Hematopoietic multipotent progenitor cell treated with erythropoietin and hydrocortisone succinate and interleukin-3 and kit ligand, for 17 days (in vitro differentiated cells): ENCODE data around the gene HNRNPF.
"Not testable (repeated sequence)": the region's sequence is repeated elsewhere in the genome, so short reads cannot be mapped to it uniquely, and the experiment has no call there.

Experiments used
- DNase-seq: peaks from one replicate; pipeline ENCODE4 v3.0.0-alpha.2; 2015; ENCODE audit warnings: low spot score

The HNRNPF gene, protein sequence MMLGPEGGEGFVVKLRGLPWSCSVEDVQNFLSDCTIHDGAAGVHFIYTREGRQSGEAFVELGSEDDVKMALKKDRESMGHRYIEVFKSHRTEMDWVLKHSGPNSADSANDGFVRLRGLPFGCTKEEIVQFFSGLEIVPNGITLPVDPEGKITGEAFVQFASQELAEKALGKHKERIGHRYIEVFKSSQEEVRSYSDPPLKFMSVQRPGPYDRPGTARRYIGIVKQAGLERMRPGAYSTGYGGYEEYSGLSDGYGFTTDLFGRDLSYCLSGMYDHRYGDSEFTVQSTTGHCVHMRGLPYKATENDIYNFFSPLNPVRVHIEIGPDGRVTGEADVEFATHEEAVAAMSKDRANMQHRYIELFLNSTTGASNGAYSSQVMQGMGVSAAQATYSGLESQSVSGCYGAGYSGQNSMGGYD

DNA sequence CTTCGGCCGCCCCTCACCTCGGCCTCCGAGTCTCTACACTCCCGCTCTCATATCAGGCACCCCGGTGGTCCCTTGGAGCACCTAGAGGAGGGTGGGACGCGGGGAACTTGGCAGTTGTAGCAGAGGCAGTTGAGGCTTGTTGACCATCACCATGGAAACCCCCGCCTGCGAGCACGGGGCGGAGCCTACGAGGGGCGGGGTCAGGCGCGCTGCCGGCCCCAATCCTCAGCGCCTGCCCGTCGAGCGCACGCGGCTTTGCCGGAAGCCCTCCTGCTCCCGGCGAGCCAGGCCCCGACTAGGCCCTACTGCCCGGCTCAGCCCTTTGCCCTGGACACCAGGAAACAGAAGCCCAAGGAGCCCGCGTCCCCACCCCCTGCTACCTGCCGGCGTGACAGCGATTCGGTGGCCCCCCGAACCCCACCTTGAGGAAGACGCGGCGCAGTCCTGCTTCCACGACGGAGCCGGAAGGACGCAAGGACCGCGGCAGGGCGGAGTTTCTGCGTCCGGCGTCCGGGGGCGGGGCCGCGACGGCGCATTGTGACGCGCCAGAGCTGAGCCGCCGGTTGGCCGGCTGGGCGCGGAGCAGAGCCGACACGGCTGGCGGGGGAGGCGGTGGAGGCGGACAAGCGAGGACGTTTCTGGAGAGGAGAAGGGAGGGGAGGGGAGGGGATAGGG, at the start of gene HNRNPF:
Gene HNRNPF, minus strand, starts transcription at position 477 of the 675 bp plus-strand sequence. CDS start 21,302 bp downstream, outside the sequence.
- DNase-seq, result peak; percentile 93

DNA sequence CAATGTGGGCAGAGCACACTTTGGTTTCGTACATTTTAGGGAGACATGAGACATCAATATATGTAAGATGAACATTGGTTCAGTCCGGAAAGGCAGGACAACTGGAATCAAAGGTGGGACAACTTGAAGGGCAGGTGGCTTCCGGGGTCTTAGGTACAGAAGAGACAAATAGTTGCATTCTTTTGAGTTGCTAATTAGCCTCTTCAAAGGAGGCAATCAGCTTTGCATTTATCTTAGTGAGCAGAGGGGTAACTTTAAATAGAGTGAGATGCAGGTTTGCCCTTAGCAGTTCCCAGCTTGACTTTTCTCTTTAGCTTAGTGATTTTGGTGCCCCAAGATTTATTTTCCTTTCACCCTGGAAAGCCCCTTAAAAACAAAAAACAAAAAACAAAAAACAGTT, 49.2 kb upstream of the HNRNPF start:
- no peak for DNase-seq

DNA sequence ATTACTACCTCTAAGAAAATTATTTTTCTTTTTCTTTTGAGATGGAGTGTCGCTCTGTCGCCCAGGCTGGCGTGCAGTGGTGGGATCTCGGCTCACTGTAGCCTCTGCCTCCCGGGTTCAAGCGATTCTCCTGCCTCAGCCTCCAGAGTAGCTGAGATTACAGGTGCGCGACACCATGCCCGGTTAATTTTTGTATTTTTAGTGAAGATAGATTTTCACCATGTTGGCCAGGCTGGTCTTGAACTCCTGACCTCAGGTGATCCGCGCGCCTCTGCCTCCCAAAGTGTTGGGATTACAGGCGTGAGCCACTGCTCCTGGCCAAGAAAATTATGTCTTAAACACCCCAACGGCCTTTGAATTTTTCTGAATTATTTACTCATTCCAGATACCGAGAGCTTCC, 47.6 kb upstream of the HNRNPF start:
- DNase-seq, result not testable (repeated sequence)

DNA sequence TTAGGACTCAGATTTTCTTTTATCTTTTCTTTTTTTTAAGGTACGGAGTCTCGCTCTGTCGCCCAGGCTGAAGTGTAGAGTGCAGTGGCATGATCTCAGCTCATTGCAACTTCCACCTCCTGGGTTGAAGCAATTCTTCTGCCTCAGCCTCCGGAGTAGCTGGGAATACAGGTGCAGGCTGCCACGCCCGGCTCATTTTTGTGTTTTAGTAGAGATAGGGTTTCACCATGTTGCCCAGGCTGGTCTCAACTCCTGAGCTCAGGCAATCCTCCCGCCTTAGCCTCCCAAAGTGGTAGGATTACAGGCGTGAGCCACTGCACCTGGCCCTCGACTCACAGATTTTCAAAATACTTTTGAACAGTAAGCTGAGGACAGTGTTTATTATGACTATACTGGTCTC, 45.0 kb upstream of the HNRNPF start:
- not testable (repeated sequence) for DNase-seq

DNA sequence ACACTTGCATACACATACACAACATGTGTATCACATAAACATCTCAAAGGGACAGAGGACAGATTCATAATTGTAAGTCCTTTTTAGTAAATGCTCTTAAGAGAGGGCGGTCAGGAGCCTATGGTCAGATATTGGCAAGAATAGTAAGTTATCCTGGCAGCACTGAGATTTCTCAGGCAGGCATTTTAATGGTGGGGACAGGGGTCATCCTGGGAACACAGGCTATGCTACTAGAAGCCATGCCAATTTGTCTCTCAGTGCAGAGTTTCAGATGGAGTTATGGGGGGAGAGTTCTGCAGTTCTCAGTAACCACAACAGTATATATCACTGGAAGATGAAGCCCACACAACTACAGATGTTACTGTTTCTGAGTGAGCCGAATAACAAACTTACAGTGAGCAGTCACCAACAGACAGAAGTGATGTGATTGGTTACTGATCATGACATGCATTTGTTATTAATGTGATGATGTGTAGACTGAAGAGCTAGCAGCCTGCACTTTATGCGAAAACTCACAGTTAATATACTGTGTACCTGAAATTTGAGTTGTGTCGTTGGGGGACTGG, 44.4 kb upstream of the HNRNPF start:
- DNase-seq, result no peak

DNA sequence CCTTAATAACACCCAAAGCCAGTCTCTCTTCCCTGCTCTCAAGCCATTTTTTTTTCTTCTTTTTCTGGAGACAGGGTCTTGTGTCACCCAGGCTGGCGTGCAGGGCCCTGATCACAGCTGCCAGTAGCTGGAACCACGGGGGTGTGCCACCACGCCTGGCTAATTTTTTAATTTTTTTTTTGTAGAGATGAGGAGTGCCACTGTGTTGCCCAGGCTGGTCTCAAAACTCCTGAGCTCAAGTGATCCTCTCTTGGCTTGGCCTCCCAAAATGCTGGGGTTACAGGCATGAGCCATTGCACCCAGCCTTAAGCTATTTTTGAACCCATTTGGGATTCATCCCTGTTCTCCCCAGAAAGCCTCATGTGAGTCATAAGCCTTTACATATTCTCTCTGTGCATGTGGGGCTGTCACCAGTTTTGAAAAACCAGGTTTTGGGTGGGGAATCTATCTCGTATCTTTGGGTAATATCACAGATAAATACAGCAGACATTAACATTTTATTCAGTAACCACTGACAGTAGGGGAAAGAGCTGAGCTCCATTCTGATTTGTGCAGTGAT, 43.4 kb upstream of the HNRNPF start:
- no peak for DNase-seq

DNA sequence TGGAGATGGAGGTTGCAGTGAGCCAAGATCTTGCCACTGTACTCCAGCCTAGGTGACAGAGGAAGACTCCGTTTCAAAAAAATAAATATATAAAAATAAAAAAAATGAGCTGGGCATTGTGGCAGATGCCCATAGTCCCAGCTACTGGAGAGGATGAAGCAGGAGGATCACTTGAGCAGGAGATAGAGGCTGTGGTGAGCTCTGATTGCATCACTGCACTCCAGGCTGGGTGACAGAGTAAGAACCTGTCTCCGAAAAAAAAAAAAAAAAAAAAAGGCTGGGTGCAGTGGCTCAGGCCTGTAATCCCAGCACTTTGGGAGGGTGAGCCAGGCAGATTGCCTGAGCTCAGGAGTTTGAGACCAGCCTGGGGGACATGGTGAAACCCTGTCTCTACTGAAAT, 39.8 kb upstream of the HNRNPF start:
- no peak for DNase-seq

DNA sequence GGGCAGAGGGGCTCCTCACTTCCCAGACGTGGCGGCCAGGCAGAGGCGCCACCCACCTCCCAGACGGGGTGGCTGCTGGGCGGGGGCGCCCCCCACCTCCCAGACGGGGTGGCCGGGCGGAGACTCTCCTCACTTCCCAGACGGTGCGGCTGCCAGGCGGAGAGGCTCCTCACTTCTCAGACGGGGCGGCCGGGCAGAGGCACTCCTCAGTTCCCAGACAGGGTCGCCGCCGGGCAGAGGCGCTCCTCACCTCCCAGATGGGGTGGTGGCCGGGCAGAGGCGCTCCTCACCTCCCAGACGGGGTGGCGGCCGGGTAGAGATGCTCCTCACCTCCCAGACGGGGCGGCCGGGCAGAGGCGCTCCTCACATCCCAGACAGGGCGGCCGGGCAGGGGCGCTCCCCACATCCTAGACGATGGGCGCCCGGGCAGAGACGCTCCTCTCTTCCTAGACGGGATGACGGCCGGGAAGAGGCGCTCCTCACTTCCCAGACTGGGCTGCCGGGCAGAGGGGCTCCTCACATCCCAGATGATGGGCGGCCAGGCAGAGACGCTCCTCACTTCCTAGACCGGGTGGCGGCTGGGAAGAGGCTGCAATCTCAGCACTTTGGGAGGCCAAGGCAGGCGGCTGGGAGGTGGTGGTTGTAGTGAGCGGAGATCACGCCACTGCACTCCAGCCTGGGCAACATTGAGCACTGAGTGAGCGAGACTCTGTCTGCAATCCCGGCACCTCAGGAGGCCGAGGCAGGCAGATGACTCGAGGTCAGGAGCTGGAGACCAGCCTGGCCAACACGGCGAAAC, 37.4 kb upstream of the HNRNPF start:
- not testable (repeated sequence) for DNase-seq

DNA sequence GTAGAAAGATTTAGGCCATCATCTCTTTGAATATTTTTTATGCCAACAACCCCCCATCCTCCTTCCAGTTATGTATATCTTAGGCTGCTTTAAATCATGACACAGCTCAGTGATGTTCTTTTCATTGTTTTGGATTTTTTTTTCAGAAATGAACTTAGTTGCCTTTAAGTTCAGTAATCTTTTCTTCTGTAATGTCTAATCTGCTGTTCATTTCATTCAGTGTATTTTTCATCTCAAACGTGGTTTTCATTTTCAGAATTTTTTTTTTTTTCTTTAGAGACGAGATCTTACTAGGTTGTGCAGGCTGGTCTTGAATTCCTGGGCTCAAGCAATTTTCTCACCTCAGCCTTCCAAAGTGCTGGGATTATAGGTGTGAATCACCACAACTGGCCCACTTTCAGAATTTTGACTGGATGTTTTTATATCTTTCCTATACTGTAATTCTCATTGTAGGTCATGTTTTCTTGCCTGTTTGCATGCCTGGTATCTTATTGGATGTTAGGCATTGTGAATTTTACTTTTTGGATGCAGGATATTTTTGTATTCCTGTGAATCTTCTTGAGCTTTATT, 36.0 kb upstream of the HNRNPF start:
- DNase-seq, result no peak

DNA sequence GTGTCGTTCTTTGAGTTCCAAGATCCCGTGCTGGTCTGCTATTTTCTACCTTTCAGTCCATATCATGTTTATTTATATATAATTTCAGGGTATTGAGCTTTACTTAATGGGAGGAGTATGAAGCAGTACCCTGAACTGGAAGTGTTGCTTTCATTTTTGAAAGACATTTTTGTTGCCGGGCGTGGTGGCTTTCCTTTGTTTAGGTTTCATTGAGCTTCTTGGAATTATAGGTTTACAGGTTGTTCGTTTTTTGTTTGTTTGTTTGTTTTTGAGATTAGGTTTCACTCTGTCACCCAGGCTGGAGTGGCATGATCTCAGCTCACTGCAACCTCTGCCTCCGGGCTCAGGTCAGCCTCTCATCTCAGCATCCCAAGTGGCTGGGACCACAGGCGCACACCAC, 35.3 kb upstream of the HNRNPF start:
- no peak for DNase-seq

DNA sequence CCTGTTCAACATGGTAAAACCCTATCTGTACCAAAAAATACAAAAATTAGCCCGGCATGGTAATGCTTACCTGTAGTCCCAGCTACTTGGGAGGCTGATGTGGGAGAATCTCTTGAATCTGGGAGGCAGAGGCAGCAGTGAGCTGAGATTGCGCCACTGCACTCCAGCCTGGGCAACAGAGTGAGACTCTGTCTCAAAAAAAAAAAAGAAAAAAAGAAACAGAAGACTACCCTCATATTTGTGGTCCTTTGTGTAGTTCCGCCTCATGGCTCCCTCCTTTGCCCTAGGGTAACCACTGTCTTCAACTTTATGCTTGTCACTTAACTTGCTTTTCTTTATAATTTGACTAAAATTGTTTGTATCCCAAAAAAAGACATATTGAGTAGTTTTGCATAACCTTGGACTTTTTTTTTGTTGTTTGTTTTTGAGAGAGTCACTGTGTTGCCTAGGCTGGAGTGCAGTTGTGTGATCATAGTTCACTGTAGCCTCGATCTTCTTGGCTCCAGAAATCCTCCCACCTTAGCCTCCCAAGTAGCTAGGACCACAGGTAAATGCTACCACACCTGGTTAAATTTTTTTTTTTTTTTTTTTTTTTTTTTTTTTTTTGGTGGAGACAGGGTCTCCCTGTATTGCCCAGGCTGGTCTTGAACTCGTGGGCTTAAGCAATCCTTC, 31.6 kb upstream of the HNRNPF start:
- DNase-seq, result no peak

DNA sequence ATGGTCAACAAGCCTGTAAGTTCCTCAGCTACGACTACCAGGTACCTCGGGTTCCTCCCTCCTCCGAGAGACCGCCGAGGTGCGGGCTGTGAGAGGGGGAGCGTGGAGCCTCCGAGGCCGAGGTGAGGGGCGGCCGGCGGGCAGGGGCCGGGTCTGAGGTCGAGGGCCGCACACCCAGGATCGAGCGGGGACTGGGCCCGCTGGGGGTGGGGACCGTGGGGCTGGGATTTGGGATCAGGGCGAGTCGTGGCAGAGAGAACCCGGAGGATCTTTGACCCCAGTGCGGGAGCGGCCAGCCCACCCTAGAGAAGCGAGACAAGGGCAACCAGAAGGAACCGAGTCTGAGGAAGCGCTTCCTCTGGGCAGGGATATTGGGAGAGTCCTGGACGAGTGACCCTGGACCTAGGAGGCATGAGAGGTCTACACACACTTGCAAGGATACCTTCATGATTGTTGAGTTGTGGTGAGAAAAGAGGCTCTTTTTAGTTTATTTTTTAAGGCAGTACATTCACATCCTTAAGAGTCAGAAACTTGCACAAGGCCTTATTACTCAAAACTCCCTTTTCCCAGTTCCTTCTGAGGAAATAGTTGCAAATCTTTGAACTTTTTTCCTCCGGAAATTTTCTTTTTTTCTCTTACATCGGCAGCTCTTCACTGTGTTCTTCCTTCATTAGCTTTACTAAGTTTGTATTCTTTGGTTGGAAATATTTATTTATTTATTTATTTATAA, 28.3 kb upstream of the HNRNPF start:
- DNase-seq, result no peak

DNA sequence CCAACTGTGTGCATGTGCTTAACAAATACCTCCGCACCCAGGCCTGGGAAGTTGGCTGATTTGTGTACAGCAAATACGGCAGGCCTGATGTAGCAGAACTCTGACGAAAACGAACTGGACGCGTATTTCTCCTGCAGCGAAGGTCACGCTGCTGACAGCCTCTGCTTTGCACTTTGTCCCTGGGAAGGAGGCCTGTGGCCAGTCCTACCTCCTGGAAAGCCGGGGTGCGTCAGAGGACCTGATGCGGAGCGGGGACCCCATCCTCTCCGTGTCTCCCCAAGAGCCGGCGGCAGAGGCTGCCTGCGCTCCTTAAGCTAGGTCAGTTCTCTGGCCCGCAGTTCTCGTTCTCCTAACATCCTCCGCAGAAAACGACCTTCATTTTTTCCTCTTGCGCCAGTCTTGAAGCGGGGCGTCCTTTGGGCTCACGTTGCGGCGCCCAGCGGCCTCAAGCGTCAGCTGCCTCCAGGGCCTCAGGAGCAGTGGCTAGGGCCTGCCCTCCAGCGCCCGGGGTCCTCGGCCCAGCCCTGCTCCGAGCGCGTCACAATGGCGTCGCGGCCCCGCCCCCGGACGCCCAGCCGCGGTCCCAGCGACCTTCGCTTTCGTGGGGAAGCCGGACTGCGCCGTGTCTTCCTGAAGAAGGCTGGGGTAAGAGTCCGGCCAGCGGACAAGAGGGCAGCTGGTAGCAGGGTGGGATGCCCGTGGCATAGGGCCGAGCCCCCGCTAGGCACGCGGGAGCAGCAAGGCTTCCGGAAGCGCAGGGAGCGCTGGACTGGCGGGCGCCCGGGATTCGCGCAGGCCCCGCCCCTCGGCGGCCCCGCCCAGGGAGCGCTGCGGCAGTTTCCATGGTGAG, 27.5 kb upstream of the HNRNPF start, which contains the start of gene ZNF487:
Gene ZNF487, plus strand, starts transcription at position 821 of the 850 bp plus-strand sequence. CDS start 38,703 bp downstream, outside the sequence.
- DNase-seq, result peak; percentile 91

DNA sequence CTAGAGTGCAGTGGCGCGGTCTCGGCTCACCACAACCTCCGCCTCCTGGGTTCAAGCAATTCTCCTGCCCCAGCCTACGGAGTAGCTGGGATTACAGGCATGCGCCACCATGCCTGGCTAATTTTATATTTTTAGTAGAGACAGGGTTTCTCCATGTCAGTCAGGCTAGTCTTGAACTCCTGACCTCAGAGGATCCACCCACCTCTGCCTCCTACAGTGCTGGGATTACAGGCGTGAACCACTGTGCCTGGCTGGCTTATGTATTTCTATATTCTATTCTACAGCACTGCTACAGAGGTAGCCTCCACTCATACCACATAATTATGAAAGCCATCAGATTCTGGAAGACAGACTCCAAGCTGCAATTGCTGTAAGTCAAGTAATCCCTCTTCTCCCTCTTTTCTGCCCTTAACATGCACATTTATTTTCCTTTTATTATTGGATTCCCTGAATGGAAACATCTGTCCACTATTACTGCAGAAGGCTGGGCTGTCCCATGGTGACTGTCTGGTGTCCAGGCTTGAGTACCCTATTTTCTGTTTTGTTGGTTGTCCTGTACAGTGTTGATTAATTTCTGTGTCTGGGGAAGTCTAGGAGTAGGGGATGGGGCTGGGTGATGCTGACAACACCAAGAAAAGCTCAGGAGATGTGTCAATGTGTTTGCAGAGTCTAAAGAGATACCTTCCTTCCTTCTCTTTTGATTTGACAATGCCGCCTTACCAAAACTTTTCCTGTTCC, 22.1 kb upstream of the HNRNPF start:
- no peak for DNase-seq

DNA sequence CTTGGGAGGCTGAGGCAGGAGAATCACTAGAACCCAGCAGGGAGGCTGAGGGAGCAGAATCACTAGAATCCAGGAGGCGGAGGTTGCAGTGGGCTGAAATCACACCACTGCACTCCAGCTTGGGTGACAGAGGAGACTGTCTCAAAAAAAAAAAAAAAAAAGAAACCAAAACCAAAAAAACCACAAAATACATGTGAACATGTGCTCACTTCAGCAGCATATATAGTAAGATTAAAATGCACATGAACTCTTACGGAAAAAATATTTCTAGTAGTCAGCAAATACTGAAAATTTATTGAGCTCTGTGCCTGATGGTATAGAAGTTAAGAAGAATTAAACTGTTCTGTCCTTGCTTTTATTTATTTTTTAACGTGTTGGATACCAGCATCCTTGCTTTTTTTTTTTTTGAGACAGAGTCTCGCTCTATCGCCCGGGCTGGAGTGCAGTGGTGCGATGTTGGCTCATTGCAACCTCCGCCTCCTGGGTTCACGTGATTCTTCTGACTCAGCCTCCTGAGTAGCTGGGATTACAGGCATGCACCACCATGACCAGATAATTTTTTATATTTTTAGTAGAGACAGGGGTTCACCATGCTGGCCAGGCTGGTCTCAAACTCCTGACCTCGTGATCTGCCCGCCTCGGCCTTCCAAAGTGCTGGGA, 18.3 kb upstream of the HNRNPF start:
- DNase-seq, result no peak

DNA sequence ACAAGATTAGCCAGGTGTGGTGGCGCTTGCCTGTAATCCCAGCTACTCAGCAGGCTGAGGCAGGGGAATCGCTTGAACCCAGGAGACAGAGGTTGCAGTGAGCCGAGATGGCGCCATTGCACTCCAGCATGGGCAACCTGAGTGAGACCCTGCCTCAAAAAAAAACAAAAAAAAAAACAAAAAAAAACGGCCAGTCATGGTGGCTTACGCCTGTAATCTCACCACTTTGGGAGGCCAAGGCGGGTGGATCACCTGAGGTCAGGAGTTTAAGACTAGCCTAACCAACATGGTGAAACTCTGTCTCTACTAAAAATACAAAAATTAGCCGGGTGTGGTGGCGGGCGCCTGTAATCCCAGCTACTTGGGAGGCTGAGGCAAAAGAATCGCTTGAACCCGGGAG, 17.5 kb upstream of the HNRNPF start:
- not testable (repeated sequence) for DNase-seq

DNA sequence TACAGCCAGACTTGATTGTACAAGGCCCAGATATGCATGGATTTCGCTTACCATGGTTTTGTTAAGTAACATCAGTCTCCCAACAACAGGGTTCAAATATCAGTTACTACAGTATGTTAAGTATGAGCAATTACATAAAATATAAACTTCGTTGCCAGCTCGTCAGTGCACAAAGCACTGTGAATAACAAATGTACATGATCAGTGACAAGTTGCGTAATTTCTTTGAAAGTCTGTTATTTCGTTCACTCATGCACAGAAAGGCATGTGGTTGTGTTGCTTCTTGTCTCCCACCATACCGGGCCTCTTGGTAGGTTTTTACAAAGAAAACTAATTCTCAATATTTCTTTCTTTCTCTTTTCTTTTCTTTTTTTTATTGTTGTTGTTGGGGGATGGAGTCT, 15.4 kb upstream of the HNRNPF start:
- no peak for DNase-seq

DNA sequence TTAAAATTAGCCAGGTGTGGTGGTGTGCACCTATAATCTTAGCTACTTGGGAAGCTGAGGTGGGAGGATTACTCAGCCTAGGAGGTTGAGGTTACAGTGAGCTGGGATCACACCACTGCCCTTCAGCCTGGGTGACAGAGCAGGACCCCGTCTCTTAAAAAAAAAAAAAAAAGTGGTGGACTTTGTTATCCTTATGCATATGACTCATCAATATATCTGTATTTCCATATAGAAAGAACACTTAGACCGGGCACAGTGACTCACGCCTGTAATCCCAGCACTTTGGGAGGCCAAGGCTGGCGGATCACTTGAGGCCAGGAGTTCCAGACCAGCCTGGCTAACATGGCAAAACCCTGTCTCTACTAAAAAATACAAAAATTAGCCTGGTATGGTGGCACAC, 13.0 kb upstream of the HNRNPF start:
- peak; percentile 3 for DNase-seq
